Uterus (tissue), 4 donors: Measurements from ENCODE around the gene NPPC. TPM values are rescaled to one million over a fixed set of nuclear protein-coding genes. Genes with fewer than 3 reads are reported as not detected.

Experiments
- DNase-seq, 2 donors: peaks; one replicate each; pipeline ENCODE4 v3.0.0-alpha.2; 2019 to 2020
- H3K27ac ChIP-seq, 2 donors: fragments of 200-600 bp; sonication (generic); 1 replicate in 1 of 2; 2 replicates in 1 of 2; pipeline ENCODE4 v1.5.1; 2016 to 2018
- H3K27me3 ChIP-seq, 2 donors: fragments of 200-600 bp; sonication (generic); one replicate each; pipeline ENCODE4 v1.5.1; 2018 to 2019; ENCODE audit warnings: control low read depth in 1 of 2
- H3K36me3 ChIP-seq, 2 donors: fragments of 200-600 bp; sonication (generic); one replicate each; pipeline ENCODE4 v1.5.1; 2019; ENCODE audit warnings: control low read depth in 1 of 2
- H3K4me1 ChIP-seq, 2 donors: fragments of 200-600 bp; sonication (generic); one replicate each; pipeline ENCODE4 v1.5.1; 2018 to 2019; ENCODE audit warnings: control low read depth in 1 of 2
- H3K4me3 ChIP-seq, 2 donors: fragments of 200-600 bp; sonication (generic); 1 replicate in 1 of 2; 2 replicates in 1 of 2; pipeline ENCODE4 v1.5.1; 2018 to 2019; ENCODE audit warnings: mild to moderate bottlenecking in 1 of 2
- H3K9me3 ChIP-seq, 2 donors: fragments of 200-600 bp; sonication (generic); one replicate each; pipeline ENCODE4 v1.5.1; 2019; ENCODE audit warnings: control low read depth in 1 of 2
- POLR2A ChIP-seq, 2 donors: fragments of 450-650 bp; IDR thresholded peaks; one replicate each; pipeline ENCODE4 v1.6.1; 2016; ENCODE audit warnings: antibody characterized with exemption in 2 of 2, mild to moderate bottlenecking in 1 of 2, moderate library complexity in 1 of 2
- intact Hi-C: fragments of 100-400 bp; cut with DNase I; formaldehyde crosslinking; loops from one replicate; pipeline ENCODE4 v1.15.1; 2023; ENCODE audit warnings: low total_unique reads
- total RNA-seq, 4 donors: library from RNA; depleted of rRNA in 3 of 4; stranded (reverse); fragments of >200 nt in 3 of 4; gene quantifications; one replicate each; pipeline versions ENCODE4 v1.1.0 to v1.2.4, GENCODE V29; 2014 to 2023
- TF ChIP-seq, protein P1 (sequence below), 4 experiments: fragments of 200-600 bp in 2 of 4; fragments of 450-650 bp in 2 of 4; sonication (generic) in 2 of 4; IDR thresholded peaks; one replicate each; pipeline ENCODE4 v1.5.1; 2016 to 2019; ENCODE audit warnings: antibody characterized with exemption in 4 of 4, mild to moderate bottlenecking in 2 of 4, moderate library complexity in 1 of 4
- donor health status: DM: yes; HTN: yes; CAD: no.

The NPPC gene
- total RNA-seq, 4 donors from 2014 or later, result 4.3 TPM; not detected in 3

DNA sequence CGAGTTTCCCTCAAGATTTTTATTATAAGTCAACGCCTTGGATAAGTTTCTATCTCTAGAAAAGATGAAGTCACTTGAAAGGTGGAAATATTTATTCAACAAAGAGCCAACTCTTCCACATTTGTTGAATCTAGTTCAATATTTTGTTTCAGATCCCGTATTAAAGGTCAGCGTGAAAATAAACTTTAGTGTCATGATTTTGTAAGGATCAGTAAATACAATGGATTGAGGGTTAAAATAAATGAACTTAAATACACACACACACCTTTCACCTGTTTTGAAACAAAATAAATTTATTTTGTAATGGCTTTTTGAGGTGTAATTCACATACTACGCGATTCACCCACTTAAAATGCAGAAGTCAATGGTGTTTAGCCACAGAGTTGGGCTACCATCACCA is 16.0 kb upstream of the NPPC start:
- no peaks in the 10 kb centered on the region for H3K27me3 ChIP-seq
- no peak for DNase-seq
- H3K27ac ChIP-seq, result no peak overlapping the region
- H3K4me1 ChIP-seq, result no peaks in the 10 kb centered on the region
- no peaks in the 10 kb centered on the region for H3K36me3 ChIP-seq
- H3K9me3 ChIP-seq, result no peaks in the 10 kb centered on the region
- no peak overlapping the region for H3K4me3 ChIP-seq
- no peak for TF ChIP-seq POLR2A (IDR thresholded peaks at IDR 0.05)
- TF ChIP-seq, protein P1, sequence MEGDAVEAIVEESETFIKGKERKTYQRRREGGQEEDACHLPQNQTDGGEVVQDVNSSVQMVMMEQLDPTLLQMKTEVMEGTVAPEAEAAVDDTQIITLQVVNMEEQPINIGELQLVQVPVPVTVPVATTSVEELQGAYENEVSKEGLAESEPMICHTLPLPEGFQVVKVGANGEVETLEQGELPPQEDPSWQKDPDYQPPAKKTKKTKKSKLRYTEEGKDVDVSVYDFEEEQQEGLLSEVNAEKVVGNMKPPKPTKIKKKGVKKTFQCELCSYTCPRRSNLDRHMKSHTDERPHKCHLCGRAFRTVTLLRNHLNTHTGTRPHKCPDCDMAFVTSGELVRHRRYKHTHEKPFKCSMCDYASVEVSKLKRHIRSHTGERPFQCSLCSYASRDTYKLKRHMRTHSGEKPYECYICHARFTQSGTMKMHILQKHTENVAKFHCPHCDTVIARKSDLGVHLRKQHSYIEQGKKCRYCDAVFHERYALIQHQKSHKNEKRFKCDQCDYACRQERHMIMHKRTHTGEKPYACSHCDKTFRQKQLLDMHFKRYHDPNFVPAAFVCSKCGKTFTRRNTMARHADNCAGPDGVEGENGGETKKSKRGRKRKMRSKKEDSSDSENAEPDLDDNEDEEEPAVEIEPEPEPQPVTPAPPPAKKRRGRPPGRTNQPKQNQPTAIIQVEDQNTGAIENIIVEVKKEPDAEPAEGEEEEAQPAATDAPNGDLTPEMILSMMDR (IDR thresholded peaks at IDR 0.05), result no peak
- intact Hi-C loops, result no loop called here

DNA sequence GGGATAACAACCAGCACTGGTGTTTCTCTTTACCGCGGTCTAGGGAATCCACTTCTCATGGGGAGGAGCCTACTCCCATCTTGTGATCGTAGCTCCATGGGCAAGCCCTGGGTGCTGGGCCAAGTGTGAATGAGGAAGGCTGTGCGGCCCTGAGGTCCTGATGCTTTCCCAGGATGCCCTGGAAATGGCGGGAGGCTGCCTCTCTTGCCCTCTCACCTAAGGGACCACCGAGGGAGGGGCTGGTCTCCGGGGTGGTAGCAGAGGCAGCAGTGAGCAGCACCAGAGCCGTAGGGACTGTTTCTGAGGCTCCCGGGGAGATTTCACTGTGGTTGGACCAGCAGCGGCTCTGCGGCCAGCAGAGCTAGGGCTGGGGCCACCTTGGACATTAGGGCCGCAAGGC is 15.5 kb upstream of the NPPC start:
- no peak for DNase-seq
- no peaks in the 10 kb centered on the region for H3K4me1 ChIP-seq
- no peak overlapping the region for H3K27ac ChIP-seq
- TF ChIP-seq, protein P1 (IDR thresholded peaks at IDR 0.05), result no peak
- TF ChIP-seq POLR2A (IDR thresholded peaks at IDR 0.05), result no peak
- intact Hi-C loops, result no loop called here
- no peaks in the 10 kb centered on the region for H3K27me3 ChIP-seq
- H3K9me3 ChIP-seq, result no peaks in the 10 kb centered on the region
- H3K4me3 ChIP-seq, result no peak overlapping the region
- H3K36me3 ChIP-seq, result no peaks in the 10 kb centered on the region

DNA sequence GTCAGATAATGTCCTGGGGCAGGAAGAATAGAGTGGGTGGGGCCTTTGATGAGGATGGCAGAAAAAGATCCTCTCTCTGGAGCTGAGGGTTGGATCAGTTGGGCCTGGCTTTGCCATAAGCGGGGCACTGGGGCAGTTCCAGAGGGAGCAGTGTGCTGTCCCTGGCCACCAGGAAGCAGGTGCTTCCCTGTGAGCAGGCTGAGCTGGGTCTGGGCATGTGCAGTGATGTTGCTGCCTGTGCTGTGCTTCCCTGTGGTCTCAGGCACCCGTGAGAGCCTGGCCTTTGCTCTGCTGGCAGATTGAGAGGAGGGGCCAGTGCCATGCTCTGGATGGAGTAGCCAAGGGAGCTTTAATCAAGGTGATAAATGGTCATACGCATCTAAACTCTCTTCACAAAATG is 14.6 kb upstream of the NPPC start:
- Histone ChIP-seq H3K36me3 (no peaks in the 10 kb centered on the region), H3K27ac (no peak overlapping the region), H3K9me3 (no peaks in the 10 kb centered on the region), H3K27me3 (no peaks in the 10 kb centered on the region), H3K4me1 (no peaks in the 10 kb centered on the region), H3K4me3 (no peak overlapping the region)
- DNase-seq, result no peak
- TF ChIP-seq, protein P1 (IDR thresholded peaks at IDR 0.05), result no peak
- no peak for TF ChIP-seq POLR2A (IDR thresholded peaks at IDR 0.05)
- intact Hi-C loops, result no loop called here

DNA sequence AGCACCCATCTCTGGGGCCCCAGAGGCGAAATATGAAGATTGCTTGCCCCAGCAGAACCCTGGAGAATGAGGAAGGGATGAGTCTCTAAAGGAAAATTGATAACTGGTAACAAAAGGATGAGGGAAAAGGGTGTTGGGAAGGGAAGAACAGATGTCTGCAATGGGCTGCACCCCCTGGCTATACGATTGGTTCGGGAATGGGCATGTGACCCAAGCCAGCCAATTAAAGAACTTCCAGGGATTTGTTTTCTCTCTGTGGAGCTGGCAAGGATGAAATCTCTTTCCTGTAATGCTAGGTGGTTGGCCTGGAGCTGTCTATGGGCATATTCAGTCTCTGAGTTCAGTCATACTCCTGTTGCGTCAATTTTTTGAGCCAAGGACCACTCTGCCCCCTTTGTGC is 12.8 kb upstream of the NPPC start:
- intact Hi-C loops, result no loop called here

DNA sequence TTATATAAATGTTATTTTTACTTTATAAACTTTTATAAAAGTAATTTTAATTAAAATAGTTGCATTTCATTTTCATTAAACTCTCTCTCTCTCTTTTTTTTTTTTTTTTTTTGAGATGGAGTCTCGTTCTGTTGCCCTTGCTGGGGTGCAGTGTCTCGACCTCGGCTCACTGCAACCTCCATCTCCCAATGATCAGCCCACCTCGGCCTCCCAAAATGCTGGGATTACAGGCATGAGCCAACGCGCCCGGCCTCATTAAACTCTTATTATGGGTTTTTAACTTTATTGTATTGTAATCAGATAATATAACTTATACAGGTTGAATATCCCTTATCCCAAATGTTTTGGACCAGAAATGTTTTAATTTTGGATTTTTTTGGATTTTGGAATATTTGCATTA is 10.9 kb upstream of the NPPC start:
- H3K27ac ChIP-seq, result no peak overlapping the region
- H3K36me3 ChIP-seq, result no peaks in the 10 kb centered on the region
- H3K4me1 ChIP-seq, result no peaks in the 10 kb centered on the region
- H3K27me3 ChIP-seq, result no peaks in the 10 kb centered on the region
- TF ChIP-seq POLR2A (IDR thresholded peaks at IDR 0.05), result no peak
- no peaks in the 10 kb centered on the region for H3K9me3 ChIP-seq
- DNase-seq, result no peak
- no peak overlapping the region for H3K4me3 ChIP-seq
- intact Hi-C loops, result no loop called here

More for the DNA sequence above, 12.8 kb upstream of the NPPC start:
- TF ChIP-seq, protein P1 (IDR thresholded peaks at IDR 0.05), result no peak
- no peak for TF ChIP-seq POLR2A (IDR thresholded peaks at IDR 0.05)
- no peaks in the 10 kb centered on the region for H3K36me3 ChIP-seq
- H3K27me3 ChIP-seq, result no peaks in the 10 kb centered on the region
- no peaks in the 10 kb centered on the region for H3K4me1 ChIP-seq
- no peaks in the 10 kb centered on the region for H3K9me3 ChIP-seq
- no peak overlapping the region for H3K4me3 ChIP-seq
- no peak overlapping the region for H3K27ac ChIP-seq
- no peak for DNase-seq

DNA sequence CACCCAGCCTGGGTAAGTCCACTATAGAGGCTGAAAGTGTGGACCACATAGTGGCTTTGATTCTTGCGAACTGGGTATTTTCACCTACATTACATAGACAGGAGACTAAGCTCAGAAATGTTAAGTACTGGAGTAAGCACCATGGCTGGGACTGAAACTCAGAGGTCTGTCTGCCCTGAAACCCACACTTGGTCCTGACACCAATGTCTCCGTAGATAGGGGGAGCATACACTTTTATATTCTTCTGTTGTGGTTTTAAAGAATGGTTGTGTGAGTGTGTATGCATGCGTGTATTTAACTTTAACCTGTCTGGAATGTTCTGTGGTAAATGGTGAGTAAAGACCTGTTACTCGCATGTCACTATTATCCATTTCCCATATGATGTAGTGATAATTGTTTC is 10.3 kb upstream of the NPPC start:
- H3K4me3 ChIP-seq, result no peak overlapping the region
- no peak overlapping the region for H3K27ac ChIP-seq
- no peaks in the 10 kb centered on the region for H3K36me3 ChIP-seq
- TF ChIP-seq, protein P1 (IDR thresholded peaks at IDR 0.05), result no peak
- DNase-seq, result no peak
- no peaks in the 10 kb centered on the region for H3K4me1 ChIP-seq
- H3K9me3 ChIP-seq, result no peaks in the 10 kb centered on the region
- intact Hi-C loops, result no loop called here
- H3K27me3 ChIP-seq, result no peaks in the 10 kb centered on the region
